GM19395 (cell line): ENCODE measurements around the gene QRFP.

Experiments used
- ATAC-seq: cut with Tn5 transposase; IDR thresholded peaks from one replicate; pipeline ENCODE4 v1.9.1; 2021; ENCODE audit warnings: mild to moderate bottlenecking, moderate library complexity; ENCODE audit not compliant: unreplicated experiment

QRFP gene

DNA sequence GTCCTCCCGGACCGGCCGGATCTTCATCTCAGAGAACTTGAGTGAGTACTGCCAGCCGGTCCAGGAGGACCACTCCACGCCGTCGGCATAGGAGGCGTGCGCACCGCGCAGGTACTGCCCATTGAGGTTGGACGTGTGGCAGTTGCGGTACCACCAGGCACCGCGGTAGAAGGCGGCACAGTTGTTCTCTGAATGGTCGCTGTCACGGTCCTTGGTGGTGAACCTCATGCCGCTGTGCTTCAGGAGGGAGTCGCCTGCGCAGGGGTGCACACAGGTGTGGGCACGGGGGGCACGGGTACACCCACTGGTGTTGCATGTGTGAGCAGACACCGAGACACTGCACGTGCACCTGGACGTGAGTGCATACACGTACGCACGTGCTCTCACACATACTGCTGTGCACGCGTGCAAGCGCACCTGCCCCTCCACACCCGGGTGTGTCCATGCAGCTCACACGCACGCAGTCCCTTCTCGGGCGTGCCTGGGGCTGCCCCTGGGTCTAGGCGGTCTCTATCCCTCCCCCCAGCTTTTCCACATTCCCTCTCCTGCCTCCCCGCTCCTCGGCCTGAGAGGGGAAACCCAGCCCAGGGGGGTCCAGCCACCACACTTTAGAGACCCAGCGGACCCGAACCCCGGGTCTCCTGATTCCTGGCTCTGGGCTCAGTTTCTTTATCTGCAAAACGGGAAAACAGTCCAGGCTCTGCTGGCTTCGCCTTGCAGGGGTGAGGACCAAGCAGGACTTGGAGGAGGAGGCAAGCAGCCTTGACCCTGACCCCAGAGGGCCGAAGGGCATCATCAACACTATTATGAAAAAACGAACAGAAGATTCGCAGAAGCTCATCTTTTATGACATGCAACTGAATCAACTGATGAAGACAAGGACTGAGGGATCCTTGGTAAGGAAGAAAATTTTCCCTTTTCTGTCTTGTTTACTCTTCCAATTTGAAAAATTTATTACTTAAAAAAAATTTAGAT is 7.7 kb upstream of the QRFP start:
- ATAC-seq = no peak

GRCh38 chr9:130903194-130904069 is 6.8 kb upstream of the QRFP start:
- no peak for ATAC-seq

DNA sequence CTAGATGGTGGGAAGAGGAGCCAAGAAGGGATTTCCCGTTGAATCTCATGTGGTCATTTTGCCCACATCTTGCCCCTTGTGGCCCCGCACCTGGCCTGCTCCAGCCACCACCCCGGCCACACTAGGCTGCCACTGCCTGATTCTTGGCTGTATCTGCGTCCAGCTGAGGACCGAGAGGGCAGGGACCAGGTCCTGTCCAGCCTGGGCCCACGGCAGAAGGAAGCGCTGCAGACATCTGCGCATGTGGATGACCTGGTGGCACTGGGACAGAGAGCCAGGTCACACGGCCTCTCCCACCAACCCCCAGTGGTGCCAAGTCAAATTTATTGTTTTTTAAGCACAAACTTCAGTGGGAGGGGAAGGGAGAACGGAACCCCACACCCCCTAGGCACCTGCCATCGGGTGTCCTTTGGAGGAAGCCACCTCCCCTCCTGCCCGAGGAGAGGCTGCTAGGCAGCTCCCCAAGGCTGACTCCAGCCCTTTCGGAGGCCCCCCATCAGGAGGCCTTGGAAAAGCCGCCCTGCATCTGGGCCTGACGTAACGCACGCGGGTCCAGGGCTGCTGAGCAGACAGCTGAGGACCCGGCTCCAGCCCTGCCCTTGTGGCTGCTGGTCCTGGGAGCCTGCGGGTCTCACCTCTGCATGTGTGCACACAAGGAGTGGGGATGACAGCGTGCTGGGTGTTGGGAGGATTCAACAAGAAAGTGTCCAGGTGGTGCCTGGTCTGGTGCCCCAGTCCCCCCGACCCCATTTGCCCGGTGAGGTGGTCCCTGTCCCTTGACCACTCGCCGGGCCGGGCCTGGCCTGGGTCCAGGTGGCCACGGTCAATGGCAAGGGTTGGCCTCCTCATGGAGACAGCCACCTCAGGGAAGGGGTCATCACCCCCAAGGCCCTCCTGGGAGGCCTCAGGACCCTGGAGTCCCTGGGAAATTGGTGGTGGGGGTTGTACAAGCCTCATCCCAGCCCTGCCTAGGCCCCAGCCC is 5.9 kb upstream of the QRFP start:
- ATAC-seq = no peak

DNA sequence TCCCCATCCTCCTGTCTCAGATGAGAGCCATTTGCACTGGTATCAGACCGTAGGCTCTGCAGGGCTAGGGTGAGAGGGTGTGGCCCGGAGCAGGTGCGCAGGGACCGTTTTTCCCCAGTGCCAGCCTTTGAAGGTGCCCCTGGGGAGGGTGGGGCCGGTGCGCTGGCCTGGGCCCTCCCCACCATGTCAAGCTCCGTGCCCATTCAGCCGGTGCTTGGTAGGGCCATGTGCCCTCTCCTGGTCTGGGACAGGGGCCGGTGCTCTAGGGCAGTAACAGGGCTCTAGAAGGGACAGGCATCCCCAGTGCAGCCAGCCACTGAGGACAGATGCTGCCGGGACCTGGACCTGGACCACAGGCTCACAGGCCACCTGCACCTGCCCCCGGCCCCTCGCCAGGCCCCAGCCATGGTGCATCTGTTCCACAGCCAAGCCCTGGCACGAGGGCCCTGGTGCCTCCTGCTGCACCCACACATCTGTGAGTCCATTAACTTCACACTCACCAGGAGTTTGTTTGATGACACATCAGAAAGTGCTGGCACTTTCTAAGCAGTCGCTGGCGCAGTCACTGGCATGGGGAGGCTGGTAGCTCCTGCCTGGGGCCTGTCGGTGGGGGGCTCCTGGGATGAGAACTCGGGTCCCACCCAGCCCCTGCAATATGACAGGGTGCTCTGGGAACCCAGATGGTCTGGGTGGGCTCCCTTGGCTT is 5.0 kb upstream of the QRFP start:
- ATAC-seq = no peak

GRCh38 chr9:130900701-130901497 is 4.3 kb upstream of the QRFP start:
- no peak for ATAC-seq

DNA sequence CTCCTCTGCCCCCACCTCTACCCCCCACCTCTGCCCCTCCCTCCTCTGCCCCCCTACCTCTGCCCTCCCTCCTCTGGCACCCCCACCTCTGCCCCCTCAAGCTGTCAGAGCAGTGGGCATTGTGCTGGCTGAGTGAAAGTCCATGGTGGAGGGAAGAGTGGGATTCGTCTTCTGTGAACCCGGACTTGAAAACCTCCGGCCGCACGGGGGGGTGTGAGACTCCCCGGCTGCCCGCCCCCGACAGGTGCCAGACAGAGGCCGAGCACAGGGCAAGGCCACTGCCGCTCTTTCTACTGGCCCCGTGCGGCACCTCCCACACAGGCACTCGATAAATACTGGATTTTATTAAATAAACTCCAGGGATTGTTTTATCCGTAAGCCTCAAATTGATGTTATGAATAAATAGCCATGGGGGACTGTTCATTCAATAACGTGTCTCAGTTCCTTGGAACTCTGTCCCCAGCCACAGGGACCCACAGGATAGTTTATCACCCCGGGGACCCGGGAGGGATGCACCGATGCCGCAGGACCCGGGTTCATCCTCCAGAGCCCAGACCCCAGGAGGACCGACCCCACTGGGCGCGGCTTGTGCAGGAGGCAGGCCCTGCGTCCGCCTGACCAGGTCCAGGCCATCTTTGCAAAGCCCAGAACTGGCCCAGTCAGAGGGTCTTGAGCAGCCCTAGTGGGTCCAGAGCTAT is 2.6 kb upstream of the QRFP start:
- ATAC-seq = no peak

DNA sequence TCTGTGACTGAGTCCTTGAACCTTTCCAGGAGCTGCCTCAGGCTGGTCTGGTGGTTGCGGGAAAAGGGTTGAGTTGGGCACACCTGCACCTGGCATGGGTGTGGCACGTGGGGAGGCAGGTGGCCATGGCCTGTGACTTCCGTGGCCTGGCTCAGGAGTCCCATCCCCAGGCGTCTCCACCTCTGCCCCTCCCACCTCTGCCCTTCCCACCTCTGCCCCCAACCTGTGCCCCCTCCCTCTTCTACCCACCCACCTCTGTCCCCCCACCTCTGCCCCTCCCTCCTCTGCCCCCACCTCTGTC is 1.9 kb upstream of the QRFP start:
- no peak for ATAC-seq

- no peak for ATAC-seq
Measured at GRCh38 chr9:130897848-130898551, 1.4 kb upstream of the QRFP start.

DNA sequence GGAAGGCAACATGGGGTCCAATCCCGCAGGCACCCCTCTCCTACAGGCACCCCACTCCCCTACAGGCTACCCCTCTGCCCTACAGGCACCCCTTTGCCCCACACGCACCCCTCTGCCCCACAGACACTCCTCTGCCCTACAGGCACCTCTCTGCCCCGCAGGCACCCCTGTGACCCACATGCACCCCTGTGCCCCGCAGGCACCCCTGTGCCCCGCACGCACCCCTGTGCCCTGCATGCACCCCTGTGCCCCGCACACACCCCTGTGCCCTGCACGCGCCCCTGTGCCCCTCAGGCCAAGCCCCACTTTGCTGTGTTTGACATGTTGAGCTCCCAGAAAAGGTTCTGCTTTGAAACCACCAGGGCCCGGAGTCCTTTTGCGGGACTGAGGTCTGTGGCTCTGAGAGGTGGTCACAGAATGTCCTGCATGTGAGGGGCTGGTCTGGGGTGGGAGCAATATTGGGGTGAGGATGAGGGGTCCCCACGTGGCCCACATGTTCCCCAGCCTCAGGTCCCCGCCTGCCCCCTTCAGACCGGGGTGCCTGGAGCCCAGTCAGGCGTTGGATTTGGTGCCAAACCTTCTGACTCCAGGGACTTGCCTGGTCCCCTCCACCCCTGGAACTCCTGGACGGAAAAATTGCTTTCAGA is 616 bp upstream of the QRFP start:
- no peak for ATAC-seq

DNA sequence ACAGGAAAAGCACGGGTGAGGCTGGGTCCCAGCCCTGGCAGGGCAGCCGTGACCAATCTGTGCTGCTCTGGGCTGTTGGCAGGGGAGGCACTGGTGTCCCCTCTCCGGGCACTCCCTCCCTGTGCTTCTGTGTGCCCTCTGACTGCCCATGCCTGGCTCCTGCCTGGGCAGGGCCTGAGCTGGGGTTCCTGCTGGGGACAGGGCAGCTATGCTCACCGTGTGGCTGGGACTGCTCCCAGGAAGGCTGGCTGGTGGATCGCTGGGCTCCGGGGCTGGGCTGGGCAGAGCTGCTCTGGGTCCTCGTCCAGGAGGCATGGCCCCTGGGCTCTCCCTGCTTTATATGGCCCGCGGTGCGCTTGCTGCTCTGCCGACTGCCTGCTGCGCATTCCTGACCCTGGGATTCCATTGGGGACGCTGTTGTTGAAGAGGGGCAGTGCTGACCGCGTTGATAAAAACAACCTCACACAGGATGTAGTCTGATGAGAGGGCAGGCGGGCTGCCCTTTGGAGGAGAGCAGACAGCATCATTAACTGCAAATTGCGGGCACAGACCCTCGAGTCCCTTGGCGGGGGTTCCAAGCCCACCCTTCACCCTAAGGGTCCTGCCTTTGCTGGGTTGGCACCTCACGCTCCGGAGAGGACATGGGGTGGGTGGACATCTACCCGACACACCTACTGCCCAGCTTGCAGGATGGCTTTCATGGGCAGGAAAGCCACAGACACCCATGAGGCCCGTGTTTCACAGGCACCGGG is 955 bp downstream of the QRFP start:
- no peak for ATAC-seq

DNA sequence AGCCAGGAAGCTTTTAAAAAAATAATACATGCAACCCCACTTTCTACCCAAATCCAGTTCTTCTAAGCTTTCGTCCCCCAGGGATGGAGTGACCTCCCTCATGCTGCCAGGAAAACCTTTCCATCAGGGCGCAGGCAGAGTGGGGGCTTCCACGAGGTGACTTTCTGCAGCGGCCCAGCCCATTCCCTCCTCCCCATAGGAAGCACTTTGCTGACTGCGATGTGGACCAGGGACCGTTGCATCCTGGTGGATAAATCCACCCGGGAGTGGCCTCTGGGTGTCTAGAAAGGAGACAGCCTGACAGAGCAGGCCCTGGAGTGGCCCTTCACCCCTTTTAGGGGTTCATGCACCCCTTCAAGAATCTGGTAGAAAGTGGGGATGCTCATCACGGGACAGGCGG is 1.6 kb downstream of the QRFP start:
- ATAC-seq = no peak

DNA sequence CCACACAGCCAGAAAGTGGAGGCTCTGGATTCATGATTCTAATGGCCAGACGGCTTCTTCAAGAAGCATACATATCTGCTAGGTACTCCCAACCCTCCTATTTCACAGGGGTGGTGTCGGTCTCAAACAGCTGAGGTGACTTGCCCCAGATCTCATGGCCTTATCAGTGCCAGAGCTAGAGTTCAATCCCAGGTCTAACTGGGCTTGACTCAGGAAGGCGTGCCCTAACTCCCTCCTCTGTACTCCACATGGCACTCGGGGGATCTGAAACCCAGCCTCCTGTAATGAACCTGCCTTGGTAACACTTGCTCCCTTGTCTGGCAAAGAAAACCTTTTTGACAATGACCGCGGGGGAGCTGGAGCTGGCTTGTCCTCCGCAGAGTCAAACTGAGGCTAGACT is 2.1 kb downstream of the QRFP start:
- ATAC-seq = no peak

- no peak for ATAC-seq
Measured at GRCh38 chr9:130893341-130894101, 3.1 kb downstream of the QRFP start.

GRCh38 chr9:130892477-130893304 is 3.9 kb downstream of the QRFP start:
- ATAC-seq = no peak

DNA sequence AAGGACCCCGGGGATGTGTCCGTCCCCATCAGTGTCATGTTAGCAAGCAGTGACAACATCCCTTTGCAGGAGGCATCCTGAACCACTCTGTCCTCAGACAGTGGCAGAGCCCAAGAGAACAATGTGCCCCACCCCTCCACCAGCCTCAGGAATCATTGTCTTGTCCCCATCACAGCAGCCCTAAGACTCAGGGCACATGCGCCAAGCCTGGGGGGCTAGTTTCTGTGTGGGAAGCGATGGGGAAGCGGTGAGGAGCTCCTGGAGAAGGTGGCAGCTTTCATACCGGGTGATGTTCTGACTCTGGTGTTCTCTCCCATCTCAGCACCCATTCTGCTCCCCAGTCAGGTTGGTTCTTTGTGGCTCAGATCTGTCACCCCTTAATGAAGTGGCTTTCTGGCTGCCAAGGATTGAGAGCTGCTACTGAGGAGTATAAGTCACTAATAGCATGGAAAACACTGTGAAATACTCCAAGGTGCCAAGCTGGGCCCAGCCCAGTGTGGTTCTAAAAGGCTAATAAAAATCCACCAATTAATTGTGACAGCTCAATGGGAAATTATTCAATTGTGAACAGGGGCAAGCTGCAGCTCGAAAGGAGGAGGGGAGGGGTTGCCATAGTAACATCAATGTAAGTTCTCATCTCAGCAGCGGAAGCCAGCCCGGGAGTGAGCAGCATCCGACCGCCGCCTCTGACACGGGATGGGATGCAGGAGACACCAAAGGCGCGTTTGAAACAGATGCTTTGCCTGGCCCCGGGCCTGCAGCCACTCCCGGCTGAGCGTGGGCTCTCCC is 4.7 kb downstream of the QRFP start:
- ATAC-seq = no peak
